ENCODE data around the gene CUL2.

CUL2 gene

DNA sequence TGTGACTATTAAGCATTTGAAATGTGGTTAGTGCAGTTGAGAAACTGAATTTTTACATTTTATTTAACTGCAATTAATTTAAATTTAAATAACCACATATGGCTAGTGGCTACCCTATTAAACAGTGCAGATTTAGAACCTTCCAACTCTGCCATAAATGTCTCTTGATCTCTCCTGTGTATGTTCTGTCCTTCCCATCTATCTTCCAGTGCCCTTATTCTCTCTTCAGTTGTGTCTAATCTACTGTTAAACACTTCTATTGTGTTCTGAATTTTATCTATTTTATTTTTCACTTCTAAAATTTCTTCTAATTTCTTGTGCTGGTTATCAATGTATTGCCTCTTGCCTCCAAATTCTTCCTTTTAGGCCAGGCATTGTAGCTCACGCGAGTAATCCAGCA is 105.0 kb downstream of the CUL2 start:
- TF ChIP-seq FOXP2 (optimal IDR thresholded peaks at IDR 0.05; ENCODE audit: borderline replicate concordance, extremely low read depth, extremely low read length, insufficient read depth) = no peak
- no peak for TF ChIP-seq POLR2AphosphoS5 (IDR thresholded peaks at IDR 0.05; ENCODE audit: low read depth, low read length)
- no peak for TF ChIP-seq SIN3A (IDR thresholded peaks at IDR 0.05; ENCODE audit: borderline replicate concordance, insufficient read depth, low read length)
- no peak for TF ChIP-seq TAF1 (IDR thresholded peaks at IDR 0.05; ENCODE audit: borderline replicate concordance, insufficient read depth, low read length)
- TF ChIP-seq, protein P1, sequence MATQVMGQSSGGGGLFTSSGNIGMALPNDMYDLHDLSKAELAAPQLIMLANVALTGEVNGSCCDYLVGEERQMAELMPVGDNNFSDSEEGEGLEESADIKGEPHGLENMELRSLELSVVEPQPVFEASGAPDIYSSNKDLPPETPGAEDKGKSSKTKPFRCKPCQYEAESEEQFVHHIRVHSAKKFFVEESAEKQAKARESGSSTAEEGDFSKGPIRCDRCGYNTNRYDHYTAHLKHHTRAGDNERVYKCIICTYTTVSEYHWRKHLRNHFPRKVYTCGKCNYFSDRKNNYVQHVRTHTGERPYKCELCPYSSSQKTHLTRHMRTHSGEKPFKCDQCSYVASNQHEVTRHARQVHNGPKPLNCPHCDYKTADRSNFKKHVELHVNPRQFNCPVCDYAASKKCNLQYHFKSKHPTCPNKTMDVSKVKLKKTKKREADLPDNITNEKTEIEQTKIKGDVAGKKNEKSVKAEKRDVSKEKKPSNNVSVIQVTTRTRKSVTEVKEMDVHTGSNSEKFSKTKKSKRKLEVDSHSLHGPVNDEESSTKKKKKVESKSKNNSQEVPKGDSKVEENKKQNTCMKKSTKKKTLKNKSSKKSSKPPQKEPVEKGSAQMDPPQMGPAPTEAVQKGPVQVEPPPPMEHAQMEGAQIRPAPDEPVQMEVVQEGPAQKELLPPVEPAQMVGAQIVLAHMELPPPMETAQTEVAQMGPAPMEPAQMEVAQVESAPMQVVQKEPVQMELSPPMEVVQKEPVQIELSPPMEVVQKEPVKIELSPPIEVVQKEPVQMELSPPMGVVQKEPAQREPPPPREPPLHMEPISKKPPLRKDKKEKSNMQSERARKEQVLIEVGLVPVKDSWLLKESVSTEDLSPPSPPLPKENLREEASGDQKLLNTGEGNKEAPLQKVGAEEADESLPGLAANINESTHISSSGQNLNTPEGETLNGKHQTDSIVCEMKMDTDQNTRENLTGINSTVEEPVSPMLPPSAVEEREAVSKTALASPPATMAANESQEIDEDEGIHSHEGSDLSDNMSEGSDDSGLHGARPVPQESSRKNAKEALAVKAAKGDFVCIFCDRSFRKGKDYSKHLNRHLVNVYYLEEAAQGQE (IDR thresholded peaks at IDR 0.05; ENCODE audit: insufficient read depth in 1 of 2, low read depth in 2 of 2, low read length in 2 of 2) = no peak

DNA sequence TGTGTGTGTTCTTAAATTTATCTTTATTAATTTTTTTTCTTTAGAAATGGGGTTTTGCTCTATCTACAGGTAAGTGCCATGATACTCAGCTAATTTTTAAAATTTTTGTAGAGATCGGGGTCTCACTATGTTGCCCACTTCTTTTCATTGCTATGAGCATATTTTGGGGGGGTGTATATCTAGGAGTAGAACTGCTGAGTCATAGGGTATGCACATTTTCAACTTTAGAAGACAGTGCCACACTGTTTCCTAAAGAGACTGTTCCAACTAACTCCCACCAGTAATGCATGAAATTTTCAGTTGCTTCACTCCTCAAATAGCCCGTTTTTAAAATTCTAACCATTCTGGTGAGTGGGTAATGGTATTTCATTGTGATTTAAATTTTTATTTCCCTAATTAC is 108.3 kb downstream of the CUL2 start:
- TF ChIP-seq TAF1 (IDR thresholded peaks at IDR 0.05; ENCODE audit: borderline replicate concordance, insufficient read depth, low read length) (no peak), POLR2AphosphoS5 (IDR thresholded peaks at IDR 0.05; ENCODE audit: low read depth, low read length) (no peak)

GRCh38 chr10:34979938-34980337 is 110.2 kb downstream of the CUL2 start:
- TF ChIP-seq POLR2AphosphoS5 (IDR thresholded peaks at IDR 0.05; ENCODE audit: low read depth, low read length) (no peak), SIN3A (IDR thresholded peaks at IDR 0.05; ENCODE audit: borderline replicate concordance, insufficient read depth, low read length) (no peak), FOXP2 (optimal IDR thresholded peaks at IDR 0.05; ENCODE audit: borderline replicate concordance, extremely low read depth, extremely low read length, insufficient read depth) (no peak), TAF1 (IDR thresholded peaks at IDR 0.05; ENCODE audit: borderline replicate concordance, insufficient read depth, low read length) (no peak)
- TF ChIP-seq, protein P1 (IDR thresholded peaks at IDR 0.05; ENCODE audit: insufficient read depth in 1 of 2, low read depth in 2 of 2, low read length in 2 of 2) = no peak

- TF ChIP-seq FOXP2 (optimal IDR thresholded peaks at IDR 0.05; ENCODE audit: borderline replicate concordance, extremely low read depth, extremely low read length, insufficient read depth) (no peak), TAF1 (IDR thresholded peaks at IDR 0.05; ENCODE audit: borderline replicate concordance, insufficient read depth, low read length) (no peak), POLR2AphosphoS5 (IDR thresholded peaks at IDR 0.05; ENCODE audit: low read depth, low read length) (no peak), SIN3A (IDR thresholded peaks at IDR 0.05; ENCODE audit: borderline replicate concordance, insufficient read depth, low read length) (no peak)
- TF ChIP-seq, protein P1 (IDR thresholded peaks at IDR 0.05; ENCODE audit: insufficient read depth in 1 of 2, low read depth in 2 of 2, low read length in 2 of 2) = no peak
Observed at GRCh38 chr10:34978080-34978479, 112.1 kb downstream of the CUL2 start.

- TF ChIP-seq TAF1 (IDR thresholded peaks at IDR 0.05; ENCODE audit: borderline replicate concordance, insufficient read depth, low read length) (no peak), FOXP2 (optimal IDR thresholded peaks at IDR 0.05; ENCODE audit: borderline replicate concordance, extremely low read depth, extremely low read length, insufficient read depth) (no peak), SIN3A (IDR thresholded peaks at IDR 0.05; ENCODE audit: borderline replicate concordance, insufficient read depth, low read length) (no peak), POLR2AphosphoS5 (IDR thresholded peaks at IDR 0.05; ENCODE audit: low read depth, low read length) (no peak)
- TF ChIP-seq, protein P1 (IDR thresholded peaks at IDR 0.05; ENCODE audit: insufficient read depth in 1 of 2, low read depth in 2 of 2, low read length in 2 of 2) = no peak
Observed at GRCh38 chr10:34969171-34969570, 121.0 kb downstream of the CUL2 start.
